HepG2 (cell line): Measurements from ENCODE around the gene NCBP2L. TPM values are rescaled to one million over a fixed set of nuclear protein-coding genes. Genes with fewer than 3 reads are reported as not detected.

Experiments
- ATAC-seq: fragments of 200-7000 bp; cut with Tn5 transposase; 3 replicates; pipeline ENCODE4 v1.9.1; 2020; ENCODE audit warnings: mild to moderate bottlenecking, moderate library complexity
- BruUV-seq: library from RNA; stranded (reverse); fragments of 400-500 nt; replicated peaks from 2 replicates; lab custom pipeline; 2021; lab: Mats Ljungman, UMichigan
- CTCF ChIA-PET: fragments of 300-600 bp; formaldehyde crosslinking; extraction: SDS; loops from one replicate; lab custom pipeline; 2021; ENCODE audit warnings: low total read pairs, inconsistent platforms, low intra/inter-chr PET ratio; lab: Yijun Ruan, JAX
- POLR2A ChIA-PET: fragments of 350-600 bp; sonication (Branson Sonifier 250); formaldehyde crosslinking; loops from one replicate; lab custom pipeline; 2020; ENCODE audit warnings: antibody characterized with exemption, inconsistent platforms; lab: Yijun Ruan, JAX
- DNase-seq: peaks from one replicate; pipeline ENCODE4 v3.0.0-alpha.2; 2015; ENCODE audit warnings: low spot score
- FAIRE-seq: peaks from 3 replicates; lab custom pipeline; 2011; peaks lifted over from hg19 to GRCh38; lab: Jason Lieb, UNC
- H2AFZ ChIP-seq: one replicate; pipeline ENCODE4 v1.6.1; 2011; ENCODE audit warnings: low read length, inconsistent platforms
- H3K27ac ChIP-seq: fragments of 300-600 bp; 3 replicates; pipeline ENCODE4 v1.8.0; 2011; ENCODE audit warnings: mixed run types, mild to moderate bottlenecking, mixed read lengths, low read length, inconsistent platforms; ENCODE audit not compliant: insufficient read depth; ENCODE audit errors: extremely low read length
- H3K27me3 ChIP-seq, 2 experiments: fragments of 200-600 bp in 1 of 2; 2 replicates in 1 of 2; 3 replicates in 1 of 2; pipeline versions ENCODE4 v1.6.0 to v1.8.0; 2011; ENCODE audit warnings: low read length in 2 of 2, mild to moderate bottlenecking in 2 of 2, moderate library complexity in 2 of 2, inconsistent platforms in 1 of 2; ENCODE audit not compliant: insufficient read depth in 2 of 2, control insufficient read depth in 1 of 2
- H3K36me3 ChIP-seq, 2 experiments: fragments of 200-600 bp in 1 of 2; replicated peaks in 1 of 2; 2 replicates in 1 of 2; 3 replicates in 1 of 2; pipeline versions ENCODE4 v1.5.1 to v1.8.0; 2011; ENCODE audit warnings: low read length in 2 of 2, inconsistent platforms in 1 of 2; ENCODE audit not compliant: insufficient read depth in 2 of 2, control insufficient read depth in 1 of 2
- H3K4me1 ChIP-seq: 2 replicates; pipeline ENCODE4 v1.5.1; 2012; ENCODE audit warnings: low read length, inconsistent platforms; ENCODE audit not compliant: insufficient read depth
- H3K4me2 ChIP-seq: 2 replicates; pipeline ENCODE4 v1.6.0; 2011; ENCODE audit warnings: low read depth, low read length, inconsistent platforms
- H3K4me3 ChIP-seq, 3 experiments: fragments of 200-600 bp in 1 of 3; sonication (generic), shearing (Covaris generic) in 1 of 3; replicated peaks in 1 of 3; 2 replicates each; pipeline ENCODE4 v1.5.1; 2011 to 2016; ENCODE audit warnings: low read length in 3 of 3, inconsistent platforms in 2 of 3, low read depth in 2 of 3, mild to moderate bottlenecking in 2 of 3, control low read depth in 1 of 3, mixed read lengths in 1 of 3; ENCODE audit not compliant: insufficient read depth in 1 of 3
- H3K79me2 ChIP-seq: one replicate; pipeline ENCODE4 v1.6.1; 2011; ENCODE audit warnings: low read length, inconsistent platforms; ENCODE audit not compliant: insufficient read depth
- H3K9ac ChIP-seq: 2 replicates; pipeline ENCODE4 v1.6.0; 2011; ENCODE audit warnings: mild to moderate bottlenecking, low read depth, low read length, inconsistent platforms; ENCODE audit not compliant: insufficient read depth
- H3K9me3 ChIP-seq: 2 replicates; pipeline ENCODE4 v1.5.1; 2012; ENCODE audit warnings: mild to moderate bottlenecking, low read length
- H4K20me1 ChIP-seq: 2 replicates; pipeline ENCODE4 v1.6.0; 2011; ENCODE audit warnings: inconsistent platforms, mild to moderate bottlenecking, low read length, moderate library complexity; ENCODE audit not compliant: insufficient read depth
- BCL6 ChIP-seq: IDR thresholded peaks from 2 replicates; pipeline ENCODE4 v1.6.1; 2016; ENCODE audit warnings: missing genetic modification reagents, missing compliant biosample characterization
- CBX1 ChIP-seq: IDR thresholded peaks from one replicate; pipeline ENCODE4 v1.6.1; 2016; ENCODE audit warnings: antibody characterized with exemption, low read depth
- EED ChIP-seq: sonication (generic); formaldehyde crosslinking; IDR thresholded peaks from 2 replicates; pipeline ENCODE4 v1.5.0; 2020; ENCODE audit warnings: mild to moderate bottlenecking, missing genetic modification reagents
- GTF2F1 ChIP-seq: fragments of 150-350 bp; IDR thresholded peaks from 2 replicates; pipeline ENCODE4 v1.6.1; 2014; ENCODE audit warnings: low read length
- KDM2A ChIP-seq: sonication (generic); formaldehyde crosslinking; IDR thresholded peaks from 2 replicates; pipeline ENCODE4 v1.4.0; 2020; ENCODE audit warnings: low read depth, missing genetic modification reagents, borderline replicate concordance
- KDM6A ChIP-seq: IDR thresholded peaks from 2 replicates; pipeline ENCODE4 v1.6.1; 2016; ENCODE audit warnings: low read depth
- RAD21 ChIP-seq: fragments of 450-650 bp; formaldehyde crosslinking; IDR thresholded peaks from 2 replicates; pipeline ENCODE4 v1.5.0; 2020; ENCODE audit warnings: mild to moderate bottlenecking
- RAD51 ChIP-seq: fragments of 450-650 bp; IDR thresholded peaks from 2 replicates; pipeline ENCODE4 v1.6.1; 2016; ENCODE audit warnings: borderline replicate concordance
- SP1 ChIP-seq, 2 experiments: fragments of 450-650 bp in 1 of 2; sonication (generic) in 1 of 2; formaldehyde crosslinking in 1 of 2; IDR thresholded peaks; 2 replicates each; pipeline versions ENCODE4 v1.4.0 to v1.6.1; 2016 to 2020; ENCODE audit warnings: missing genetic modification reagents in 1 of 2
- THYN1 ChIP-seq: sonication (generic); formaldehyde crosslinking; IDR thresholded peaks from 2 replicates; pipeline ENCODE4 v1.8.1; 2023; ENCODE audit warnings: low read depth, mild to moderate bottlenecking, moderate library complexity, missing genetic modification reagents, borderline replicate concordance
- ZNF230 ChIP-seq: sonication (generic); formaldehyde crosslinking; IDR thresholded peaks from 2 replicates; pipeline ENCODE4 v1.4.0; 2020; ENCODE audit warnings: mild to moderate bottlenecking, missing genetic modification reagents
- ZNF484 ChIP-seq: sonication (generic); formaldehyde crosslinking; IDR thresholded peaks from 2 replicates; pipeline ENCODE4 v1.5.1; 2020; ENCODE audit warnings: mild to moderate bottlenecking, low read depth, missing genetic modification reagents, borderline replicate concordance
- ZNF570 ChIP-seq: sonication (generic); formaldehyde crosslinking; IDR thresholded peaks from 2 replicates; pipeline ENCODE4 v1.4.0; 2020; ENCODE audit warnings: mild to moderate bottlenecking, missing genetic modification reagents, borderline replicate concordance
- ZNF670 ChIP-seq: sonication (generic); formaldehyde crosslinking; IDR thresholded peaks from 2 replicates; pipeline ENCODE4 v1.8.0; 2022; ENCODE audit warnings: mild to moderate bottlenecking, missing genetic modification reagents, borderline replicate concordance
- ZNF761 ChIP-seq: sonication (generic); formaldehyde crosslinking; conservative IDR thresholded peaks from 2 replicates; pipeline ENCODE4 v1.4.0; 2020; ENCODE audit warnings: mild to moderate bottlenecking, missing genetic modification reagents
- WGBS: methylation state at CpG from one replicate; pipeline ENCODE4 v1.1.6; 2017; ENCODE audit warnings: low lambda C conversion rate; 5-methylcytosine and 5-hydroxymethylcytosine counted together
- in situ Hi-C: cut with HindIII; loops from 2 replicates; pipeline ENCODE4 v1.10.0; 2017; ENCODE audit warnings: low pct_unique_long_range_greater_than_20kb; ENCODE audit not compliant: extremely low pct_ligation_motif_present
- intact Hi-C: fragments of 100-400 bp; cut with micrococcal nuclease; formaldehyde crosslinking; loops from one replicate; pipeline ENCODE4 v1.10.0; 2022; ENCODE audit not compliant: unreplicated experiment
- polyA plus RNA-seq, 8 experiments: library from polyadenylated mRNA; depleted of rRNA in 3 of 8; stranded (reverse) in 7 of 8; unstranded in 1 of 8; fragments of >200 nt; fragmentation: Illumina TruSeq in 4 of 8; extraction: Trizol in 4 of 8; gene quantifications; 2 replicates each; pipeline versions ENCODE4 v1.2.1 to v1.2.3, GENCODE V29; 2011 to 2016; ENCODE audit warnings: low read depth in 4 of 8, missing spikeins in 1 of 8, mixed read lengths in 1 of 8; ENCODE audit not compliant: insufficient read depth in 1 of 8
- total RNA-seq, 5 experiments: library from RNA; depleted of rRNA; stranded (reverse); fragments of >200 nt; fragmentation: Illumina TruSeq; extraction: Trizol; gene quantifications; 2 replicates each; pipeline ENCODE4 v1.2.3, GENCODE V29; 2016; ENCODE audit warnings: low read depth in 1 of 5
- TF ChIP-seq, protein P1 (sequence below): sonication (generic); formaldehyde crosslinking; IDR thresholded peaks from 2 replicates; pipeline ENCODE4 v1.5.0; 2020; ENCODE audit warnings: mild to moderate bottlenecking, missing genetic modification reagents
- TF ChIP-seq, protein P2 (sequence below): sonication (generic); formaldehyde crosslinking; IDR thresholded peaks from 2 replicates; pipeline ENCODE4 v1.5.0; 2020; ENCODE audit warnings: missing genetic modification reagents
- TF ChIP-seq, protein P3 (sequence below): sonication (generic); formaldehyde crosslinking; IDR thresholded peaks from 2 replicates; pipeline ENCODE4 v1.8.0; 2022; ENCODE audit warnings: mild to moderate bottlenecking, missing genetic modification reagents, moderate library complexity

The NCBP2L gene
- total and polyA plus RNA-seq, 2 of the 13 experiments (the other 11 are each of a cell fraction or from before 2014, with no cell fraction given) = not detected

DNA sequence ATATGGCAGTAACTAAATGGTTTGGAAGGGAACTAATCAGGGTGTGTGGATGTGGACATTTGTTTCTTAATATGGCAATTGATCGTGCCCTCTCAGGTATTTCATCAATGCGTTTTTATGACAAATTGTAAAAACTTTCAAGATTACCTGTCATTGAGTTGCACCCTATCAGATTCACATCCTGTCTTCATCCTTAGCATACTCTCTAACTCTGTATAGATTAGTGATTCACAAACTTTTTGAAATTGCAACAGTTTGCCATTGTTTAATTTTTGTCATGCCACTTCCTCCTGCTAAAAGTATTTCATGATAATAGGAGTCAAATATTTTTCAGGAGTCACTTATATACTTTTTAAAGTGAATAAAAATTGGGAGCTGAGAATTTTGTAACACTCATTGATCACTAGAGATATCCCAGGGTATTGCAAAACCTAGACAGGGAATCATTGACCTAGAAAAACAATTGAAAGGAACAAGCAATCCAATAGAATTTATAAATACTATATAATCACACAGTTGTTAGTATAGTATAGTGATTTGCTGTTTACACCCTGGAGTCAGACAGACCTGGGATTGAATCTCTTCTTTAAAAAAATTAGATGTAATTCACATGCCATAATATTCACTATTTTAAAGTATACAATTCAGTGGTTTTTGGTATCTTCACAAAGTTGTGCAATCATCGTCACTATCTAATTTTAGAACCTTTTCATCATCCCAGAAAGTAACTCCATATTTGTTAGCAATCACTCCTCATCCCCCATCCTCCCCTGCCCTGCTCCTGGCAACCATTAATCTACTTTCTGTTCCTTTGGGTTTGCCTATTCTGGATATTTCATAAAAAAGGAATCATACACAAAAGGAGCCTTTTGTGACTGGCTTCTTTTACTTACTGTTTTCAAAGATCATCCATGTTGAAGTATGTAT is 57.0 kb downstream of the NCBP2L start:
- Histone ChIP-seq H4K20me1 (no peaks in the 10 kb centered on the region), H3K9ac (no peak overlapping the region), H3K27me3 (no peaks in the 10 kb centered on the region), H3K4me3 (no peak overlapping the region), H3K27ac (no peak overlapping the region), H3K9me3 (no peaks in the 10 kb centered on the region), H3K79me2 (no peaks in the 10 kb centered on the region), H2AFZ (no peak overlapping the region), H3K4me2 (no peak overlapping the region), H3K4me1 (no peaks in the 10 kb centered on the region), H3K36me3 (no peaks in the 10 kb centered on the region)
- in situ Hi-C loops = no loop called here
- ChIA-PET CTCF (no interaction called here), POLR2A (no interaction called here)
- 0% methylated on average over 3 of the region's 3 CpGs for WGBS
- FAIRE-seq = no peak
- no peak for ATAC-seq
- no TSS peak for BruUV-seq
- no peak for DNase-seq
- intact Hi-C loops = no loop called here
- TF ChIP-seq ZNF670 (CRISPR knock-in tag) = no peak
- TF ChIP-seq, protein P1, sequence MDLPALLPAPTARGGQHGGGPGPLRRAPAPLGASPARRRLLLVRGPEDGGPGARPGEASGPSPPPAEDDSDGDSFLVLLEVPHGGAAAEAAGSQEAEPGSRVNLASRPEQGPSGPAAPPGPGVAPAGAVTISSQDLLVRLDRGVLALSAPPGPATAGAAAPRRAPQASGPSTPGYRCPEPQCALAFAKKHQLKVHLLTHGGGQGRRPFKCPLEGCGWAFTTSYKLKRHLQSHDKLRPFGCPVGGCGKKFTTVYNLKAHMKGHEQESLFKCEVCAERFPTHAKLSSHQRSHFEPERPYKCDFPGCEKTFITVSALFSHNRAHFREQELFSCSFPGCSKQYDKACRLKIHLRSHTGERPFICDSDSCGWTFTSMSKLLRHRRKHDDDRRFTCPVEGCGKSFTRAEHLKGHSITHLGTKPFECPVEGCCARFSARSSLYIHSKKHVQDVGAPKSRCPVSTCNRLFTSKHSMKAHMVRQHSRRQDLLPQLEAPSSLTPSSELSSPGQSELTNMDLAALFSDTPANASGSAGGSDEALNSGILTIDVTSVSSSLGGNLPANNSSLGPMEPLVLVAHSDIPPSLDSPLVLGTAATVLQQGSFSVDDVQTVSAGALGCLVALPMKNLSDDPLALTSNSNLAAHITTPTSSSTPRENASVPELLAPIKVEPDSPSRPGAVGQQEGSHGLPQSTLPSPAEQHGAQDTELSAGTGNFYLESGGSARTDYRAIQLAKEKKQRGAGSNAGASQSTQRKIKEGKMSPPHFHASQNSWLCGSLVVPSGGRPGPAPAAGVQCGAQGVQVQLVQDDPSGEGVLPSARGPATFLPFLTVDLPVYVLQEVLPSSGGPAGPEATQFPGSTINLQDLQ (CRISPR knock-in tag) = no peak
- TF ChIP-seq, protein P2, sequence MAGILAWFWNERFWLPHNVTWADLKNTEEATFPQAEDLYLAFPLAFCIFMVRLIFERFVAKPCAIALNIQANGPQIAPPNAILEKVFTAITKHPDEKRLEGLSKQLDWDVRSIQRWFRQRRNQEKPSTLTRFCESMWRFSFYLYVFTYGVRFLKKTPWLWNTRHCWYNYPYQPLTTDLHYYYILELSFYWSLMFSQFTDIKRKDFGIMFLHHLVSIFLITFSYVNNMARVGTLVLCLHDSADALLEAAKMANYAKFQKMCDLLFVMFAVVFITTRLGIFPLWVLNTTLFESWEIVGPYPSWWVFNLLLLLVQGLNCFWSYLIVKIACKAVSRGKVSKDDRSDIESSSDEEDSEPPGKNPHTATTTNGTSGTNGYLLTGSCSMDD (CRISPR knock-in tag) = no peak
- TF ChIP-seq BCL6 (CRISPR knock-in tag) = no peak
- TF ChIP-seq ZNF484 (CRISPR knock-in tag) = no peak
- no peak for TF ChIP-seq THYN1
- no peak for TF ChIP-seq ZNF761 (CRISPR knock-in tag)
- TF ChIP-seq ZNF230 (CRISPR knock-in tag) = no peak
- no peak for TF ChIP-seq RAD21
- TF ChIP-seq KDM2A = no peak
- TF ChIP-seq CBX1 = no peak
- no peak for TF ChIP-seq GTF2F1
- TF ChIP-seq, protein P3, sequence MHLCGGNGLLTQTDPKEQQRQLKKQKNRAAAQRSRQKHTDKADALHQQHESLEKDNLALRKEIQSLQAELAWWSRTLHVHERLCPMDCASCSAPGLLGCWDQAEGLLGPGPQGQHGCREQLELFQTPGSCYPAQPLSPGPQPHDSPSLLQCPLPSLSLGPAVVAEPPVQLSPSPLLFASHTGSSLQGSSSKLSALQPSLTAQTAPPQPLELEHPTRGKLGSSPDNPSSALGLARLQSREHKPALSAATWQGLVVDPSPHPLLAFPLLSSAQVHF = no peak
- no peak for TF ChIP-seq RAD51
- TF ChIP-seq SP1 (IDR thresholded peaks at IDR 0.05) = no peak
- no peak for TF ChIP-seq SP1 (CRISPR knock-in tag; IDR thresholded peaks at IDR 0.05)
- no peak for TF ChIP-seq KDM6A (CRISPR knock-in tag)
- no peak for TF ChIP-seq EED (CRISPR knock-in tag)
- TF ChIP-seq ZNF570 = no peak
